KBM-7 (cell line): ENCODE data around the gene TNFSF8.

Source experiments
- DNase-seq: peaks from one replicate; pipeline ENCODE4 v3.0.0-alpha.2; 2015
- in situ Hi-C: fragments of 300-500 bp; cut with MboI; formaldehyde crosslinking; loops from 2 replicates; pipeline ENCODE4 v1.14.3; 2020; ENCODE audit warnings: low sequenced_read_pairs, low pct_unique_long_range_greater_than_20kb, mixed read lengths

TNFSF8 gene, protein sequence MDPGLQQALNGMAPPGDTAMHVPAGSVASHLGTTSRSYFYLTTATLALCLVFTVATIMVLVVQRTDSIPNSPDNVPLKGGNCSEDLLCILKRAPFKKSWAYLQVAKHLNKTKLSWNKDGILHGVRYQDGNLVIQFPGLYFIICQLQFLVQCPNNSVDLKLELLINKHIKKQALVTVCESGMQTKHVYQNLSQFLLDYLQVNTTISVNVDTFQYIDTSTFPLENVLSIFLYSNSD

GRCh38 chr9:114930056-114930812 is at the start of gene TNFSF8:
Gene TNFSF8 (minus strand): TSS chr9:114930591. CDS start chr9:114930303, 288 bp downstream.
- DNase-seq = no peak

GRCh38 chr9:114973216-114973615 is 42.8 kb upstream of the TNFSF8 start:
- in situ Hi-C loops = no loop called here
- no peak for DNase-seq

More at GRCh38 chr9:114930056-114930812, at the start of gene TNFSF8:
- in situ Hi-C loops = no loop called here

- no peak for DNase-seq
- in situ Hi-C loops = no loop called here
Measured at GRCh38 chr9:114972510-114973136, 42.2 kb upstream of the TNFSF8 start.

GRCh38 chr9:114969269-114969668 is 38.9 kb upstream of the TNFSF8 start:
- in situ Hi-C loops = no loop called here
- DNase-seq = no peak

DNA sequence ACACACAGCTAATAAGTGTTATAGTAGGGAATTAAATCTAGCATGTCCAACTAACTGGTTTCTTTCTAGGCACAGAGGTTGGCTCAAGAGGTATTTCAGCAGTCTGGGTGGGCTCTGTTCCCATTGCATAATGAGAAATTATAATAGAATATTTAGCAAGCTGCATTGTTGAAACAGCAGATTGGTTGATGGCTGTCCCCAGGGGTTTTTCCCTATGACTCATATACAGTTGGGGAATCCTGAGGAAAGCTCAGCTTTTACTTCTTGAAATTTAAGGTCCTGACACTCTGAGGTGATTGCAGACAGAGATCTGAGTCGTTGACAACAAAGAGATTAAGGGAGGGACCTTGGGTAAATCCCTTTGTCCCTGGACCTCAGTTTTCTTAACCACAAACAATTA is 38.3 kb upstream of the TNFSF8 start:
- DNase-seq = no peak
- in situ Hi-C loops = no loop called here

DNA sequence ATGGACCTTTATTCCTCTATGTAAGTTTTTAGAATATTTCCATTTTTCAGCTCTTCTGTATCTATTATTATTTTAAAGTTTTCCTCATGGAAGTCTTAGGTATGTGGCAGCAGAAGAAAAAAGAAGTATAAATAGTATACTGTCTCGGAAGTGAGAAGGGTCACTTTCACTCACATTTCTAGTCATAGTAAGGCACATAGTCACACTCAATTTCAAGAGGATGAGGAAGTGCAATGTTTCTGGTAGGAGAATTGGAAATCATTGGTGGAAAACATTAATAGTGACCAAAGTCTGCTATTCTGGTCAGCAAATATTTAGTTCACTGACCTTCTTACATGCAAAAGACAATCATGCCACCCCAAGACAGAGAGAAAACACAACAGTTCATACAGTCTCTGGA is 35.2 kb upstream of the TNFSF8 start:
- in situ Hi-C loops = no loop called here
- DNase-seq = no peak

- in situ Hi-C loops = no loop called here
- DNase-seq = no peak
Measured at GRCh38 chr9:114962809-114963208, 32.4 kb upstream of the TNFSF8 start.

GRCh38 chr9:114960276-114960675 is 29.9 kb upstream of the TNFSF8 start:
- DNase-seq = no peak
- in situ Hi-C loops = no loop called here

- no peak for DNase-seq
- in situ Hi-C loops = no loop called here
Measured at GRCh38 chr9:114958844-114959235, 28.4 kb upstream of the TNFSF8 start.

DNA sequence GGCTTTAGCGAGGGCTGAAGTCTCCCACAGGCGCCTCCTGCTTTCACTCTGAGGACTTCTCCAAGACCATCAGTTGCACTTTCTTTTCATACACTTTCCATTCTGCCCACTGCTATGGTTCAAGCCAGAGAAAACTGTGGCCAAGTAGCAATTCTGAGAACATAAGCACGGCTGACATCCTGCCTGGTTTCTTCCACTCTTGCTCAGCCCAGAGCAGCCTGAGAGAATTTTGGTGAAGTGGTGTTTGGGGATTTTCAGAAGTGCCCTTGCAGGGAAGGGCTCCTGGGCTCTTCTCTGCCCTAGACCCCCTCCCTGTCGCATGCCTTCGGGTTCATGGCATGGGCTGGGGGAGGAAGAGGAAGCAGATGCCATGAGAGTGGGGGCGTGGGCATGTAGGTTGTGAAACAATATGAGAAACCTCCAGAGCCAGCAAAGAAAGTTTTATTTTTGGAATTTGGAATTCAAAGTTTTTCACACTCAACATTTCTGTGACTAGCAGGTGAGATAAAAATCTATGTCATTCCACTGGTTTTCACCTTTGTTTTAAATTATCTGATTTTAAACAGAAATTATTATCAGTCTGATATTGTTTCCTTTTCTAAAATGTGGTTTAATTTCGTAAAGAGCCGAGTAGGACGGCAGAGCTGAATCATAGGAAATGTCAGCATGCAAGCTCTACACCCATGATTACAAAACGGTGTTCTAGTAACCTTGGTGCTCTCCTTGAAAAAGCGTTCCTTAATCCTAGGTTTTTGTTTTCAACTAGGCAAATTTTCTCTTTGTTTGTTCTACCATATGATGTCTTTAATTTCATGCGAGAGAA is 27.8 kb upstream of the TNFSF8 start:
- DNase-seq = peak; percentile 51
- in situ Hi-C loops = no loop called here

DNA sequence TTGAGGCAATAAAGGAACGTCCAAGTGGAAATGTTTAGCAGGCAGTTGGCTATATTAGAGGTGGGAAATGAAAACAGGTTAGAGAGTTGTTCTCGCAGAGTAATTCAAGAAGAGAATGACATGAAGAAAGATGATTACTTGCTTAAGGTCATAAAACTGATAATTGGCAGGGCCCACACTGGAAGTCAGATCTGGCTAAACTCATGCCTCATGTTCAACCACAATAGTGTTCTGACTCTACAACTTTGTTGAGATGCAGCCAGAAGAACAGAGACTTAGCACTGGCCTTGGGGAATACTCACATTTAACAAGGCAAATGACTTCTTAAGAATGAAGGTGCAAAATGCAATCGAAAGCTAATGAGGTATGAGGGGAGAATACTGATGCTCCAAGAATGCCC is 27.2 kb upstream of the TNFSF8 start:
- DNase-seq = no peak
- in situ Hi-C loops = no loop called here

- in situ Hi-C loops = no loop called here
- DNase-seq = peak; percentile 37
Measured at GRCh38 chr9:114954956-114955582, 24.7 kb upstream of the TNFSF8 start.

GRCh38 chr9:114953959-114954358 is 23.6 kb upstream of the TNFSF8 start:
- DNase-seq = no peak

GRCh38 chr9:114953046-114953445 is 22.7 kb upstream of the TNFSF8 start:
- no peak for DNase-seq
- in situ Hi-C loops = no loop called here

More at GRCh38 chr9:114953959-114954358, 23.6 kb upstream of the TNFSF8 start:
- in situ Hi-C loops = no loop called here

DNA sequence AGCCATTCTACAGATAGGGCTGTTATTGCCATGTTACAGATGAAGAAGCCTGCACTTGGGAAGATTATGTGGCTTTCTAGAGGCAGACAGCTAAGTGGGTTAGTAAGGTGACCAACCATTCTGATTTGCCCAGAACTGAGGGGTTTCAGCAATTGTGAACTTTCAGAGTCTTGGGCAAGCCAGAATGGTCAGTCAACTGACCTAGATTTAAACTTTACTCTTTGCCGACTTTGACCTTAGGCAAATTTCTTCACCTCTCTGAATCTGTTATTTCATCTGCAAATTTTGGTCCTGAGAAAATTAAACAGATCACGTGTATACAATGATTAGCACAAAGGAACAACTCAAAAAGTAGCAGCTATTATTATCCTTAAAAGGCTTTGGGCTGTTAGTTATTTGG is 20.4 kb upstream of the TNFSF8 start:
- DNase-seq = no peak
- in situ Hi-C loops = no loop called here

DNA sequence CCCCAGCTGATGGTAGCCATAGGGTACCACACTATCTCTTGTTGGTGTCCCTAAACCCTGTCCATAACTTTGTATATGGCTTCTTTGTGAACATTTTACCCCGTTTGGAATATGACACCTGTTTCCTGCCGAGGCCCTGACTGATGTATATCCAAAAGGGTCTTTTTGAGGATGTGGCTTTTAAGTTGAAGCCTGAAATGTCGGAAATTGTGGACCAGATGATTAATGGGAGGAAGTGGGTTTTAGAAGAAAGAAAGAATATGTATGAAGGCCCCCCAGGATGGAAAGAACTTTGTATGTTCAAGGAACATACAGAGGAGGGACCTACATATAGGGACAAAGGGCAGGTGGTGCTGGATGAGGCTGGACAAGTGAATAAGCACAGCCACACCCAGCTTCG is 16.7 kb upstream of the TNFSF8 start:
- in situ Hi-C loops = no loop called here
- no peak for DNase-seq

DNA sequence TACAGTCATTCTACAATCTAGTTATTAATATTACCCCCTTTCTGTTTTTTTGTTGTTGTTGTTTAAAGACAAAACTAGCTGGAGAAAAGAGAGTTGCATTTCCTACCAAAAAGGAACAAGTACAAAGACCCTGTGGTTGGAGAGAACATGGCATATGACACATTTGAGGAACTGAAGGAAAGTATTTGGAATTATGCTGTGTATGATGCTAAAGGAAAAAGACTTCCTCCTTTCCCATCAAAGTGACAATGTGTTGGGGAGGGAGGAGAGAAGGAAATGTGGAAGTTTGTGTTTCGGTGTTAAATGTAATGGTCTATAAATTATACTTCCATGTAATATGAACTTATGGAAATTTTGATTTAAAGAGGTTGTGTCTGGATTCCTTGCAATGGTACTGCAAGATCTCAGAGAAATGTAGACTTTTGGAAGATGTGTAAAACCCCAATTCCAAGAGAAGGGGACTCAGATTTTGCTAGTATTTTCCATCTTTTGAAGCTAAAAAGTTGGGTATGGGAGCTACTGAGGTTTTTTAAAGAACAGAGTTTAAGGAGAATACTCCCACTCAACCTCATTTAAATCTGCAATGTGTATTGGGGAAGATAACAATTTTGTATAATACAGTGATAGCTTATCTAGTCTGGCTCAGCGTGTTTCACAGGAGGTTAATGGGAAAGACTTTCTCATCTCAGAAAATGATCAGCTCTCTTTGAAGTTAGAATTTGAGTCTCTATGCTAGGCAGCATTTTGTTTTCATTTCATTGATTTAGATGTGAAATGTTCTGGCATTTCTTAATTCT is 15.4 kb upstream of the TNFSF8 start:
- in situ Hi-C loops = no loop called here
- no peak for DNase-seq

GRCh38 chr9:114941376-114941775 is 11.0 kb upstream of the TNFSF8 start:
- no peak for DNase-seq
- in situ Hi-C loops = no loop called here
